HG03432 (cell line): ENCODE measurements around the gene PTGFRN.

ENCODE experiments used
- ATAC-seq: cut with Tn5 transposase; IDR thresholded peaks from one replicate; pipeline ENCODE4 v1.9.1; 2021; ENCODE audit warnings: mild to moderate bottlenecking, moderate library complexity; ENCODE audit not compliant: unreplicated experiment

Gene PTGFRN

GRCh38 chr1:116940814-116941599, 31.3 kb downstream of the PTGFRN start:
- no peak for ATAC-seq

- ATAC-seq = no peak
Observed at GRCh38 chr1:116941670-116942069, 32.0 kb downstream of the PTGFRN start.

- ATAC-seq = no peak
Observed at GRCh38 chr1:116942344-116942743, 32.6 kb downstream of the PTGFRN start.

GRCh38 chr1:116943438-116943837, 33.7 kb downstream of the PTGFRN start:
- no peak for ATAC-seq

- ATAC-seq = no peak
Observed at GRCh38 chr1:116944613-116945012, 34.9 kb downstream of the PTGFRN start.

GRCh38 chr1:116945421-116945820, 35.7 kb downstream of the PTGFRN start:
- no peak for ATAC-seq

GRCh38 chr1:116945996-116946395, 36.3 kb downstream of the PTGFRN start:
- no peak for ATAC-seq

- ATAC-seq = no peak
Observed at GRCh38 chr1:116947092-116947860, 37.6 kb downstream of the PTGFRN start.

- ATAC-seq = no peak
Observed at GRCh38 chr1:116948046-116948445, 38.3 kb downstream of the PTGFRN start.

- no peak for ATAC-seq
Observed at GRCh38 chr1:116948642-116949041, 38.9 kb downstream of the PTGFRN start.

- ATAC-seq = no peak
Observed at GRCh38 chr1:116949213-116949985, 39.7 kb downstream of the PTGFRN start.

- ATAC-seq = no peak
Observed at GRCh38 chr1:116950517-116951199, 40.9 kb downstream of the PTGFRN start.

GRCh38 chr1:116951200-116951935, 41.7 kb downstream of the PTGFRN start:
- no peak for ATAC-seq

GRCh38 chr1:116952738-116953275, 43.1 kb downstream of the PTGFRN start:
- no peak for ATAC-seq

- no peak for ATAC-seq
Observed at GRCh38 chr1:116954440-116954839, 44.7 kb downstream of the PTGFRN start.

GRCh38 chr1:116956378-116956777, 46.7 kb downstream of the PTGFRN start:
- no peak for ATAC-seq

GRCh38 chr1:116957646-116958045, 47.9 kb downstream of the PTGFRN start:
- no peak for ATAC-seq

- no peak for ATAC-seq
Observed at GRCh38 chr1:116958110-116958509, 48.4 kb downstream of the PTGFRN start.

- no peak for ATAC-seq
Observed at GRCh38 chr1:116958977-116959376, 49.3 kb downstream of the PTGFRN start.

- ATAC-seq = no peak
Observed at GRCh38 chr1:116961606-116962005, 51.9 kb downstream of the PTGFRN start.
